H9 (cell line): ENCODE measurements around the gene SLC19A1. TPM values are rescaled to one million over a fixed set of nuclear protein-coding genes. Genes with fewer than 3 reads are reported as not detected.
A peak's percentile ranks its signal among the peaks of the same experiment; 100 is the strongest.

Experiments used
- DNase-seq: peaks from one replicate; pipeline ENCODE4 v3.0.0-alpha.2; 2017
- H2AFZ ChIP-seq: one replicate; pipeline ENCODE4 v1.6.1; 2013; ENCODE audit warnings: mild to moderate bottlenecking, low read length, control low read depth, moderate library complexity
- H2AK5ac ChIP-seq: 2 replicates; pipeline ENCODE4 v1.6.1; 2013; ENCODE audit warnings: low read length, control low read depth, mixed read lengths; ENCODE audit not compliant: insufficient read length
- H2BK120ac ChIP-seq: one replicate; pipeline ENCODE4 v1.6.1; 2013; ENCODE audit warnings: low read depth, mild to moderate bottlenecking, low read length, control low read depth, inconsistent platforms; ENCODE audit not compliant: poor library complexity, severe bottlenecking
- H2BK12ac ChIP-seq: 2 replicates; pipeline ENCODE4 v1.6.1; 2013; ENCODE audit warnings: low read length, control low read depth, mixed read lengths, low read depth; ENCODE audit not compliant: insufficient read length
- H2BK15ac ChIP-seq: 2 replicates; pipeline ENCODE4 v1.6.1; 2013; ENCODE audit warnings: low read depth, low read length, control low read depth
- H2BK20ac ChIP-seq: one replicate; pipeline ENCODE4 v1.6.1; 2013; ENCODE audit warnings: low read depth, mild to moderate bottlenecking, low read length, control low read depth, inconsistent platforms; ENCODE audit not compliant: poor library complexity, severe bottlenecking
- H2BK5ac ChIP-seq: 2 replicates; pipeline ENCODE4 v1.6.1; 2013; ENCODE audit warnings: low read length, control low read depth, mixed read lengths; ENCODE audit not compliant: insufficient read length
- H3K14ac ChIP-seq: 2 replicates; pipeline ENCODE4 v1.6.1; 2013; ENCODE audit warnings: low read length, control low read depth; ENCODE audit not compliant: insufficient read depth
- H3K18ac ChIP-seq: 2 replicates; pipeline ENCODE4 v1.6.1; 2013; ENCODE audit warnings: low read depth, mild to moderate bottlenecking, mixed read lengths, low read length, control low read depth; ENCODE audit not compliant: insufficient read length
- H3K23ac ChIP-seq: 2 replicates; pipeline ENCODE4 v1.6.1; 2013; ENCODE audit warnings: low read length, control low read depth, mixed read lengths, low read depth; ENCODE audit not compliant: insufficient read length
- H3K23me2 ChIP-seq: 2 replicates; pipeline ENCODE4 v1.6.1; 2013; ENCODE audit warnings: low read depth, mild to moderate bottlenecking, mixed read lengths, low read length, control low read depth; ENCODE audit not compliant: insufficient read length, poor library complexity, severe bottlenecking
- H3K27ac ChIP-seq: 2 replicates; pipeline ENCODE4 v1.5.1; 2013; ENCODE audit warnings: low read length, control low read depth, mixed read lengths, low read depth; ENCODE audit not compliant: insufficient read length
- H3K27me3 ChIP-seq: 2 replicates; pipeline ENCODE4 v1.6.1; 2013; ENCODE audit warnings: low read length, control low read depth, inconsistent platforms; ENCODE audit not compliant: insufficient read depth
- H3K4ac ChIP-seq: 2 replicates; pipeline ENCODE4 v1.6.1; 2013; ENCODE audit warnings: low read depth, mild to moderate bottlenecking, control low read depth, inconsistent platforms, low read length, moderate library complexity
- H3K4me1 ChIP-seq: 2 replicates; pipeline ENCODE4 v1.6.1; 2013; ENCODE audit warnings: low read length, control low read depth, inconsistent platforms; ENCODE audit not compliant: insufficient read depth
- H3K4me2 ChIP-seq: 2 replicates; pipeline ENCODE4 v1.6.1; 2013; ENCODE audit warnings: low read length, control low read depth, mixed read lengths; ENCODE audit not compliant: insufficient read length, insufficient read depth
- H3K56ac ChIP-seq: 2 replicates; pipeline ENCODE4 v1.6.1; 2013; ENCODE audit warnings: low read depth, mild to moderate bottlenecking, mixed read lengths, low read length, control low read depth; ENCODE audit not compliant: insufficient read length
- H3K79me1 ChIP-seq: 2 replicates; pipeline ENCODE4 v1.6.1; 2013; ENCODE audit warnings: low read depth, mild to moderate bottlenecking, moderate library complexity, low read length, control low read depth, inconsistent platforms; ENCODE audit not compliant: insufficient read depth, poor library complexity, severe bottlenecking
- H3K79me2 ChIP-seq: 2 replicates; pipeline ENCODE4 v1.6.1; 2013; ENCODE audit warnings: low read length, control low read depth, inconsistent platforms; ENCODE audit not compliant: insufficient read depth
- H3K9ac ChIP-seq: 2 replicates; pipeline ENCODE4 v1.6.1; 2013; ENCODE audit warnings: low read length, control low read depth, mixed read lengths; ENCODE audit not compliant: insufficient read length; ENCODE audit errors: extremely low read depth
- H3K9me3 ChIP-seq: one replicate; pipeline ENCODE4 v1.6.1; 2013; ENCODE audit warnings: low read depth, low read length, inconsistent platforms; ENCODE audit not compliant: control insufficient read depth
- H3T11ph ChIP-seq: one replicate; pipeline ENCODE4 v1.6.1; 2013; ENCODE audit warnings: mild to moderate bottlenecking, low read length, control low read depth, inconsistent platforms
- H4K20me1 ChIP-seq: one replicate; pipeline ENCODE4 v1.6.1; 2013; ENCODE audit not compliant: control insufficient read depth, insufficient read length, insufficient read depth
- H4K5ac ChIP-seq: 2 replicates; pipeline ENCODE4 v1.6.1; 2013; ENCODE audit warnings: low read depth, mild to moderate bottlenecking, mixed read lengths, low read length, control low read depth; ENCODE audit not compliant: insufficient read length
- H4K8ac ChIP-seq: replicated peaks from 2 replicates; pipeline ENCODE4 v1.6.1; 2013; ENCODE audit warnings: low read length, control low read depth, mixed read lengths, low read depth; ENCODE audit not compliant: insufficient read length
- H4K91ac ChIP-seq: 2 replicates; pipeline ENCODE4 v1.6.1; 2013; ENCODE audit warnings: low read depth, mild to moderate bottlenecking, moderate library complexity, mixed read lengths, low read length, control low read depth; ENCODE audit not compliant: insufficient read length
- H3K27ac Mint-ChIP-seq, 3 experiments: 2 replicates in 2 of 3; 3 replicates in 1 of 3; pipeline ENCODE4 v1.8.0; 2020 to 2021; ENCODE audit warnings: mixed read lengths in 3 of 3, mild to moderate bottlenecking in 1 of 3, moderate library complexity in 1 of 3
- H3K27me3 Mint-ChIP-seq: 2 replicates; pipeline ENCODE4 v1.8.0; 2021; ENCODE audit warnings: low read depth, mild to moderate bottlenecking, moderate library complexity, mixed read lengths
- H3K36me3 Mint-ChIP-seq, 3 experiments: 2 replicates in 2 of 3; 3 replicates in 1 of 3; pipeline ENCODE4 v1.8.0; 2020 to 2021; ENCODE audit warnings: low read depth in 3 of 3, mixed read lengths in 3 of 3; ENCODE audit not compliant: insufficient read depth in 1 of 3
- H3K4me1 Mint-ChIP-seq, 2 experiments: 2 replicates each; pipeline ENCODE4 v1.8.0; 2020; ENCODE audit warnings: mixed read lengths in 2 of 2
- H3K4me3 Mint-ChIP-seq, 2 experiments: 2 replicates in 1 of 2; 3 replicates in 1 of 2; pipeline ENCODE4 v1.8.0; 2020 to 2021; ENCODE audit warnings: mild to moderate bottlenecking in 2 of 2, mixed read lengths in 2 of 2, moderate library complexity in 1 of 2
- H3K9me3 Mint-ChIP-seq, 2 experiments: 2 replicates in 1 of 2; 3 replicates in 1 of 2; pipeline ENCODE4 v1.8.0; 2020; ENCODE audit warnings: mild to moderate bottlenecking in 2 of 2, mixed read lengths in 2 of 2, moderate library complexity in 1 of 2
- CTCF ChIP-seq: fragments of 200-600 bp; sonication (generic); conservative IDR thresholded peaks from 3 replicates; pipeline ENCODE4 v1.8.0; 2021; ENCODE audit warnings: antibody characterized with exemption, mild to moderate bottlenecking
- WGBS: extraction: QIAGEN DNeasy Blood & Tissue Kit; methylation state at CpG from one replicate; pipeline ENCODE4 v1.1.7; 2013; ENCODE audit warnings: missing lambda C conversion rate, low lambda C conversion rate, mixed read lengths; ENCODE audit not compliant: insufficient read length; ENCODE audit errors: extremely low coverage; 5-methylcytosine and 5-hydroxymethylcytosine counted together
- total RNA-seq: library from RNA; stranded (reverse); gene quantifications from 2 replicates; pipeline ENCODE4 v1.2.1, GENCODE V29; 2021

SLC19A1 gene
- total RNA-seq, 1 experiment from 2014 or later = 32.4 TPM

DNA sequence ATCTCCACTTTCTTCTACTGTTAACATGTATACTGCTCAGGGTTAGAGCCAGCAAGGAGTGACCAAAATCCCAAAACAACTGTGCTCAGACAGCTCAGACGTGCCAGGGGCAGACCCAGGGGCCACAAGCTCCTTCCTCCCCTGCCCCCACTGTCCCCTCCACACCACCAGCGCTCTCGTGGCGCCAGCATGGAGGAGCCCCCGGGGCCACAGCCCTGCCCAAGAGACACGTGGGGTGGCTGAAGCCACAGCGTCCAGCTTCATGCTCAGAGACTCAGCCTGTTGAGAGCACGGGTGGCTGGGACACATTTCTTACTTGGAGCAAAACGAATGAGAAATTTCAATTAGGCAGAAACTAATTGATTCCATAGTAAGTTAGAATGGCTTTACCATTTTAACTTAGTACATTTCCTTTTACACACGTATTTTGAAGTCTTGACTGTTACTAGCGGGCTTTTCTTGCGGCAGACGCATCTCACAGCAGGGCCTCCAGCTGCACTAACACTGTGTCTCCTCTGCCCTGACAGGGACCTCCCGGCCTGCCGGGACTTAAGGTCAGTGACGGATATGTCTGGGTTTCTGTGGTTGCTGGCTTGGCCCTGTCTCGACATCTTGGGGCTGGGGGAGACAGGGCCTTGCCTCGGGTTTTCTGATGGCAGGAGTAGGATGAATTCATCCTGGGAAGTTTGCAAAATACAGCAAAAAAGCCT is 54.2 kb downstream of the SLC19A1 start:
- Histone ChIP-seq H3K14ac (no peak overlapping the region; the same call in 1 of the 2 replicates), H3K4ac (no peak overlapping the region), H2BK15ac (no peak overlapping the region), H4K91ac (no peak overlapping the region), H3K23ac (no peak overlapping the region), H2BK5ac (no peak overlapping the region), H3K27me3 (no peaks in the 10 kb centered on the region), H3T11ph (no peak overlapping the region), H3K56ac (no peak overlapping the region), H4K20me1 (no peaks in the 10 kb centered on the region), H3K4me2 (no peak overlapping the region), H3K27ac (no peak overlapping the region), H3K18ac (no peak overlapping the region), H4K8ac (no peak overlapping the region), H3K23me2 (no peaks in the 10 kb centered on the region), H4K5ac (no peak overlapping the region), H3K79me1 (no peaks in the 10 kb centered on the region), H3K4me1 (no peaks in the 10 kb centered on the region), H2BK120ac (no peak overlapping the region), H2AK5ac (no peak overlapping the region), H3K9ac (no peak overlapping the region), H2BK20ac (no peak overlapping the region), H3K79me2 (no peaks in the 10 kb centered on the region), H3K9me3 (no peaks in the 10 kb centered on the region), H2AFZ (no peak overlapping the region), H2BK12ac (no peak overlapping the region)
- peaks cover 21 to 51% (median 38%) of the 10 kb centered on the region in 3 experiments for H3K36me3 Mint-ChIP-seq
- H3K4me3 Mint-ChIP-seq = no peak overlapping the region
- no peak for TF ChIP-seq CTCF
- no peaks in the 10 kb centered on the region for H3K27me3 Mint-ChIP-seq
- DNase-seq = no peak
- peak overlapping the region in 2 of 3 experiments; percentile 55 to 80; a peak in 3 of 7 replicates for H3K27ac Mint-ChIP-seq
- H3K4me1 Mint-ChIP-seq = peaks cover 14 to 18% of the 10 kb centered on the region in 2 experiments
- H3K9me3 Mint-ChIP-seq = peaks cover 0 to 2% of the 10 kb centered on the region in 2 experiments; a peak in 1 of 5 replicates
- no CpG with 5 or more reads among the region's 18 CpGs for WGBS
